Hepatocyte (in vitro differentiated cells): ENCODE data around the gene BLNK. TPM values are rescaled to one million over a fixed set of nuclear protein-coding genes. Genes with fewer than 3 reads are reported as not detected.

ENCODE experiments used
- DNase-seq: peaks from one replicate; pipeline ENCODE4 v3.0.0-alpha.2; 2016; ENCODE audit warnings: low spot score
- H2AFZ ChIP-seq: fragments of 200-600 bp; sonication (generic); 2 replicates; pipeline ENCODE4 v1.6.0; 2016; ENCODE audit warnings: antibody characterized with exemption, mild to moderate bottlenecking
- H3K27ac ChIP-seq: fragments of 200-600 bp; sonication (generic); 2 replicates; pipeline ENCODE4 v1.5.1; 2016; ENCODE audit warnings: mild to moderate bottlenecking
- H3K27me3 ChIP-seq: fragments of 200-600 bp; sonication (generic); 2 replicates; pipeline ENCODE4 v1.6.1; 2016
- H3K36me3 ChIP-seq: fragments of 200-600 bp; sonication (generic); replicated peaks from 2 replicates; pipeline ENCODE4 v1.5.1; 2016; ENCODE audit warnings: low read depth; ENCODE audit not compliant: insufficient read depth
- H3K4me1 ChIP-seq: fragments of 200-600 bp; sonication (generic); 2 replicates; pipeline ENCODE4 v1.5.1; 2016; ENCODE audit warnings: mild to moderate bottlenecking, moderate library complexity; ENCODE audit not compliant: insufficient read depth
- H3K4me2 ChIP-seq: fragments of 200-600 bp; sonication (generic); 2 replicates; pipeline ENCODE4 v1.6.0; 2016
- H3K4me3 ChIP-seq: fragments of 200-600 bp; sonication (generic); 2 replicates; pipeline ENCODE4 v1.5.1; 2016; ENCODE audit warnings: mild to moderate bottlenecking
- H3K79me2 ChIP-seq: fragments of 200-600 bp; sonication (generic); 2 replicates; pipeline ENCODE4 v1.6.0; 2017; ENCODE audit warnings: mild to moderate bottlenecking
- H3K9me2 ChIP-seq: fragments of 200-600 bp; sonication (generic); replicated peaks from 2 replicates; pipeline ENCODE4 v1.6.0; 2017; ENCODE audit warnings: mild to moderate bottlenecking; ENCODE audit not compliant: insufficient read depth
- H3K9me3 ChIP-seq: fragments of 200-600 bp; sonication (generic); 2 replicates; pipeline ENCODE4 v1.5.1; 2016; ENCODE audit warnings: low read depth, mild to moderate bottlenecking
- H4K20me1 ChIP-seq: fragments of 200-600 bp; sonication (generic); 2 replicates; pipeline ENCODE4 v1.6.0; 2016; ENCODE audit warnings: mild to moderate bottlenecking; ENCODE audit not compliant: insufficient read depth, poor library complexity, severe bottlenecking
- EZH2 ChIP-seq: fragments of 200-600 bp; sonication (generic); IDR thresholded peaks from 2 replicates; pipeline ENCODE4 v1.6.1; 2016; ENCODE audit warnings: antibody characterized with exemption, mild to moderate bottlenecking, borderline replicate concordance
- EZH2phosphoT487 ChIP-seq: fragments of 200-600 bp; sonication (generic); IDR thresholded peaks from one replicate; pipeline ENCODE4 v1.6.1; 2018; ENCODE audit warnings: antibody characterized with exemption, mild to moderate bottlenecking, low read depth, moderate library complexity; ENCODE audit not compliant: unreplicated experiment, severe bottlenecking
- WGBS: methylation state at CpG from one replicate; pipeline ENCODE4 v1.1.6; 2016; ENCODE audit warnings: low lambda C conversion rate; ENCODE audit errors: missing lambda C conversion rate; 5-methylcytosine and 5-hydroxymethylcytosine counted together
- polyA plus RNA-seq: library from polyadenylated mRNA; unstranded; fragments of >200 nt; fragmentation: Nextera tagmentation; extraction: Ambion mirVana; gene quantifications from 2 replicates; pipeline ENCODE4 v1.2.1, GENCODE V29; 2016
- total RNA-seq: library from RNA; depleted of rRNA; stranded (reverse); fragments of >200 nt; gene quantifications from 2 replicates; pipeline ENCODE4 v1.2.3, GENCODE V29; 2014
- TF ChIP-seq, protein P1 (sequence below): fragments of 200-600 bp; sonication (generic); IDR thresholded peaks from 2 replicates; pipeline ENCODE4 v1.5.1; 2016; ENCODE audit warnings: antibody characterized with exemption, mild to moderate bottlenecking; ENCODE audit not compliant: poor library complexity

Gene BLNK
- total and polyA plus RNA-seq, 2 experiments from 2014 or later, result 6.3 to 6.9 TPM

GRCh38 chr10:96276831-96277230, 5.5 kb upstream of the BLNK start:
- DNase-seq, result no peak
- Histone ChIP-seq H3K9me3 (no peaks in the 10 kb centered on the region), H2AFZ (no peak overlapping the region), H3K79me2 (no peaks in the 10 kb centered on the region), H3K27me3 (no peaks in the 10 kb centered on the region), H3K4me1 (peaks cover 13% of the 10 kb centered on the region), H3K4me3 (no peak overlapping the region), H3K27ac (no peak overlapping the region), H3K9me2 (no peaks in the 10 kb centered on the region), H3K36me3 (no peaks in the 10 kb centered on the region), H4K20me1 (no peaks in the 10 kb centered on the region), H3K4me2 (no peak overlapping the region)
- WGBS, result 100% methylated on average over 1 of the region's 1 CpG
- no peak for TF ChIP-seq EZH2phosphoT487
- no peak for TF ChIP-seq EZH2
- TF ChIP-seq, protein P1, sequence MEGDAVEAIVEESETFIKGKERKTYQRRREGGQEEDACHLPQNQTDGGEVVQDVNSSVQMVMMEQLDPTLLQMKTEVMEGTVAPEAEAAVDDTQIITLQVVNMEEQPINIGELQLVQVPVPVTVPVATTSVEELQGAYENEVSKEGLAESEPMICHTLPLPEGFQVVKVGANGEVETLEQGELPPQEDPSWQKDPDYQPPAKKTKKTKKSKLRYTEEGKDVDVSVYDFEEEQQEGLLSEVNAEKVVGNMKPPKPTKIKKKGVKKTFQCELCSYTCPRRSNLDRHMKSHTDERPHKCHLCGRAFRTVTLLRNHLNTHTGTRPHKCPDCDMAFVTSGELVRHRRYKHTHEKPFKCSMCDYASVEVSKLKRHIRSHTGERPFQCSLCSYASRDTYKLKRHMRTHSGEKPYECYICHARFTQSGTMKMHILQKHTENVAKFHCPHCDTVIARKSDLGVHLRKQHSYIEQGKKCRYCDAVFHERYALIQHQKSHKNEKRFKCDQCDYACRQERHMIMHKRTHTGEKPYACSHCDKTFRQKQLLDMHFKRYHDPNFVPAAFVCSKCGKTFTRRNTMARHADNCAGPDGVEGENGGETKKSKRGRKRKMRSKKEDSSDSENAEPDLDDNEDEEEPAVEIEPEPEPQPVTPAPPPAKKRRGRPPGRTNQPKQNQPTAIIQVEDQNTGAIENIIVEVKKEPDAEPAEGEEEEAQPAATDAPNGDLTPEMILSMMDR, result no peak

- WGBS, result 96% methylated on average over 6 of the region's 6 CpGs
- Histone ChIP-seq H3K4me3 (no peak overlapping the region), H3K36me3 (no peaks in the 10 kb centered on the region), H2AFZ (no peak overlapping the region), H3K4me2 (no peak overlapping the region), H3K79me2 (no peaks in the 10 kb centered on the region), H3K9me3 (no peaks in the 10 kb centered on the region), H3K9me2 (no peaks in the 10 kb centered on the region), H3K4me1 (peaks cover 15% of the 10 kb centered on the region), H3K27me3 (no peaks in the 10 kb centered on the region), H3K27ac (no peak overlapping the region), H4K20me1 (no peaks in the 10 kb centered on the region)
- no peak for DNase-seq
- TF ChIP-seq EZH2phosphoT487 (no peak), EZH2 (no peak)
- TF ChIP-seq, protein P1, result no peak
Measured at GRCh38 chr10:96276426-96276825, 5.1 kb upstream of the BLNK start.

DNA sequence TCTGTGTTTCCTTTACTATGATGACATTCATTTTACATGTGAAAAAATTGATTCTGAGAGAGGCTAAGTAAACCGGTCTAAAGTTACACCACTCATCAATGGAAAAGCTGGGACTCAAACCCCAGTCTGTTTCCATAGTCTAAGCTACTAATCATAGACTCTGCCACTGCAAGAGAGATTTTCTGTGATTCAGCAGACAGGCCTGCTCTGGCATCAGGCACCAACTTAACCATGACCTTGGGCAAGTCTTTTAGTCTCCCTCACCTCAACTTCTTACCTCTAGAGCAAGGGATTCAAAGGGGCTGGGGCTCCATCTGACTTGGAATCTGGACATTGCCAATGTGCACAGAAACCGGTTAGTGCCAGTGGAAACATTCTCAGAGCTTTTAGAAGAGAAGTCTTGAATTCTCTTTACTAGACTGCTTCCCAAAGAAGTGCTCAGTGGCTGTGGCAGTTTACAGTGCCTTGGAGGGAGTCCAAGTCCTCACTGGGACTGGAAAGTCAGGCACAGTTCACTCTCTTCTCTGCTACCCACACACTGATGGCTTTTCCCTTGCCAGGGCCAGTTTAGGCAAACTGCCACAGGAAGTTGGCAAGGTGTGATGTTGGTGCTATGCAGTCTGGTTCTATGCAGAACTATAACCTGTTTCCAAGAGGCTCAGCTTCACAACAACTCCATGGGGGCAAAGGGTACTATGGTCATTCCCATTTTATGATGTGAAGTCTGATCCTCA, 4.5 kb upstream of the BLNK start:
- H3K9me2 ChIP-seq, result no peaks in the 10 kb centered on the region
- no peak for DNase-seq
- WGBS, result 89% methylated on average over 2 of the region's 2 CpGs
- H3K4me2 ChIP-seq, result no peak overlapping the region
- H2AFZ ChIP-seq, result no peak overlapping the region
- H3K27ac ChIP-seq, result no peak overlapping the region
- H3K27me3 ChIP-seq, result no peaks in the 10 kb centered on the region
- H3K36me3 ChIP-seq, result no peaks in the 10 kb centered on the region
- TF ChIP-seq, protein P1, result no peak
- TF ChIP-seq EZH2 (no peak), EZH2phosphoT487 (no peak)
- peaks cover 19% of the 10 kb centered on the region for H3K4me1 ChIP-seq
- no peaks in the 10 kb centered on the region for H4K20me1 ChIP-seq
- no peaks in the 10 kb centered on the region for H3K9me3 ChIP-seq
- no peak overlapping the region for H3K4me3 ChIP-seq
- no peaks in the 10 kb centered on the region for H3K79me2 ChIP-seq
